Bronchial epithelial cell (primary cell): ENCODE results near the gene HHIPL1. TPM values are rescaled to one million over a fixed set of nuclear protein-coding genes. Genes with fewer than 3 reads are reported as not detected.

ENCODE experiments used
- DNase-seq: peaks from one replicate; pipeline ENCODE4 v3.0.0-alpha.2; 2010; ENCODE audit warnings: low read depth
- FAIRE-seq: peaks from 2 replicates; lab custom pipeline; 2011; peaks lifted over from hg19 to GRCh38; lab: Jason Lieb, UNC
- H3K27me3 ChIP-seq: 2 replicates; pipeline ENCODE4 v1.5.1; 2011; ENCODE audit warnings: low read length; ENCODE audit not compliant: control insufficient read depth, insufficient read depth
- H3K36me3 ChIP-seq: 2 replicates; pipeline ENCODE4 v1.5.1; 2011; ENCODE audit warnings: low read length; ENCODE audit not compliant: control insufficient read depth, insufficient read depth
- H3K4me3 ChIP-seq: 2 replicates; pipeline ENCODE4 v1.5.1; 2011; ENCODE audit warnings: mild to moderate bottlenecking, low read depth, low read length, control low read depth
- total RNA-seq: library from RNA; depleted of rRNA; stranded (reverse); fragments of >200 nt; gene quantifications from 2 replicates; pipeline ENCODE4 v1.2.1, GENCODE V29; 2014
- TF ChIP-seq, protein P1 (sequence below): IDR thresholded peaks from 2 replicates; pipeline ENCODE4 v1.5.1; 2011; ENCODE audit warnings: mild to moderate bottlenecking, moderate library complexity, low read length, control low read depth, inconsistent platforms; ENCODE audit not compliant: insufficient read depth, severe bottlenecking

The HHIPL1 gene
- total RNA-seq, 1 donor from 2014 or later: 0.53 TPM

DNA sequence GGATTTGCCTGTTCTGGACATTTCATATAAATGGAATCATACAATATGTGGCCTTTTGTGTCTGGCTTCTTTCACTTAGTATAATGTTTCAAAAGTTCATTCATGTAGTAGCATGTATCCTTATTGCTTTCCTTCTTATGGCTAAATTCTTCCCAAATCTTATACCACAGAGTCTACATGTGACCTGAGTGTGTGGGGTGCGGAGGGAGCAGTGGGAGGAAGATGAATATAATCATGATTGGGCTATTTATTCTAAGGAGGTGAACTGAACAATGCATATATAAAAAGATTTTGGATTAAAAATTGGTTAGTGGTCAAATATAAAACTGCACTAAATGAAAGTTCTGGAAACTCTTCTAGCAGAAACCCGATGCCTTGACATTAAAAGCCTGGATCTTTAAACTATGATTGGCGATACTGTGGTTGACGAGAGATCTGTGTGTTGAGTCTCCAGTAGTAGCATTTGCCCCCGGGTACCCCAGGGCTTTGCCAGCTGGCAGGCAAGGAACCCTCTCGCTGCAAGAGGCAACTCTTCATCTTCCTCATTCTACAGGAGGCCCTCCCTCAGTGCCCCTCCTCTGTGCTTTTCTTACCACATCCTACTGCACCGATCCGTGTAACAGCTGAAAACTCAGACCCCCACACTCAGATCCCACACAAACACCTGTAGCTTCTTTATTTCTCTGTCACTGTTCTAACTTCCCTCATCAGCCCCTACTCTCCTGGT is 41.8 kb downstream of the HHIPL1 start:
- Histone ChIP-seq H3K27me3 (peaks cover 5% of the 10 kb centered on the region), H3K4me3 (no peak overlapping the region), H3K36me3 (no peaks in the 10 kb centered on the region)
- no peak for DNase-seq
- TF ChIP-seq, protein P1, sequence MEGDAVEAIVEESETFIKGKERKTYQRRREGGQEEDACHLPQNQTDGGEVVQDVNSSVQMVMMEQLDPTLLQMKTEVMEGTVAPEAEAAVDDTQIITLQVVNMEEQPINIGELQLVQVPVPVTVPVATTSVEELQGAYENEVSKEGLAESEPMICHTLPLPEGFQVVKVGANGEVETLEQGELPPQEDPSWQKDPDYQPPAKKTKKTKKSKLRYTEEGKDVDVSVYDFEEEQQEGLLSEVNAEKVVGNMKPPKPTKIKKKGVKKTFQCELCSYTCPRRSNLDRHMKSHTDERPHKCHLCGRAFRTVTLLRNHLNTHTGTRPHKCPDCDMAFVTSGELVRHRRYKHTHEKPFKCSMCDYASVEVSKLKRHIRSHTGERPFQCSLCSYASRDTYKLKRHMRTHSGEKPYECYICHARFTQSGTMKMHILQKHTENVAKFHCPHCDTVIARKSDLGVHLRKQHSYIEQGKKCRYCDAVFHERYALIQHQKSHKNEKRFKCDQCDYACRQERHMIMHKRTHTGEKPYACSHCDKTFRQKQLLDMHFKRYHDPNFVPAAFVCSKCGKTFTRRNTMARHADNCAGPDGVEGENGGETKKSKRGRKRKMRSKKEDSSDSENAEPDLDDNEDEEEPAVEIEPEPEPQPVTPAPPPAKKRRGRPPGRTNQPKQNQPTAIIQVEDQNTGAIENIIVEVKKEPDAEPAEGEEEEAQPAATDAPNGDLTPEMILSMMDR: no peak
- no peak for FAIRE-seq

DNA sequence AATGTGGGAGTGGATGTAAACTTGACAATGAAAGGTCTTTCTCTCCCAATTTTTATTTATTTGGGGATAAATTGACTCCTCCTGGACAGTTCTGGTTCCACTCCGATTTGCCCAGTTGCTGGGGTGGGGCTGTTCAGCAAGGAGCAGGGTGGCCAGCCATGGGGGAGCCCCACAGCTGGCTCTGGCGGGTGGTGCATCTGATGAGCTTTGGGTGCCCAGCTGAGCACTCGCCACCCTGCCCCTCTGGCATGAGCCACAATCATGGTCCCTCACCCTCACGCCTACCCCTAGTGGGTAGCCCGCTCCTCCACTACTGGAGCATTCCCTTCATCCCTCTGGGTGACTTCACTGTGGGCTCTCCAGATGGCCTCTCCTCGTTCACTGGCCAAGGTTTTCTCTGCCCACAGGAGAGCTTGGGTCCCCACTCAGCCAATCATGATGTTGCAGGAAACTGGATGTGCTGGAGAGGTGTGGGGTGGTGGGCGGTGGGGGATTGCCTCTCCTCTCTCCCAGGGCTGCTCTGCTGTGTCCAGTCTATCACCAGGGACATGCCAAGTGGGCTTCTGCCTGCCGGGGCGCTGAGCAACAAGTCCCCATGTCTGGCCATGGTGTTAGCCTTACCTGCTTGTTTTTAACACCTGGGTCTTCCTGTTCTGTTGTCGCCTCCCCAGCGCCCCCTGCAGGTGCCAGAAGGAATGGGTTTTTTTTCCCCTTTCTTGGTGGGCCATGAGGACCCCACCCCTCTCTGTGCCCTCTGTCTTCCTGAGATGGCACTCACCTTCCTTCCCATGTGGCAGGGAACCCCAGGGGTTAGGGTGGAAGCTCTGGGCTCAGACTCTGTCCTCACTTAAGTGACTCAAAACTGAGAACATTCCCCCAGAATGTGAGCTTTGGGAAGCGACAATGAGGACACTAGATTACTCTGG is 42.6 kb downstream of the HHIPL1 start:
- peak; percentile 13 for DNase-seq

DNA sequence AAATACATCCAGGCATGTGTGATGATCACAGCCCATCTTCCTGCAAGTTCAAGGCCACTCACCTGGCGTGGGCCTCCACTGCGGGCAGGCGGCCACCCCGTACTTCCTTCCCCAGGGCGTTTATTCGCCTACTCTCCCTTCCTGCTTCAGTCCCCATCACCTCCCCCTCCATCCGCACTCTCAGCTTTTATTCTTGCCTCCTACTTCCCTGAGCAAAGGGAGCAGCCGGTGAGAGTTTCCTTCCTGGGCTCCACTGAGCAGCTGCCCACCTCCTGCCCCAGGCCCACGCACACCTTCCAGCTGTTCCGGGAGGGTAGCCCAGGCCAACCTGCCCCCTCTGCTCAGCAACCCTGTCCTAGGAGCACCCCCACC is 43.3 kb downstream of the HHIPL1 start:
- peaks cover 5% of the 10 kb centered on the region for H3K27me3 ChIP-seq
- no peak overlapping the region for H3K4me3 ChIP-seq
- DNase-seq (no peak), FAIRE-seq (no peak)
- TF ChIP-seq, protein P1: no peak
- H3K36me3 ChIP-seq: no peaks in the 10 kb centered on the region

More for the DNA sequence above, 42.6 kb downstream of the HHIPL1 start:
- FAIRE-seq: no peak
- no peaks in the 10 kb centered on the region for H3K36me3 ChIP-seq
- peaks cover 5% of the 10 kb centered on the region for H3K27me3 ChIP-seq
- no peak overlapping the region for H3K4me3 ChIP-seq
- TF ChIP-seq, protein P1: peak; percentile 78

DNA sequence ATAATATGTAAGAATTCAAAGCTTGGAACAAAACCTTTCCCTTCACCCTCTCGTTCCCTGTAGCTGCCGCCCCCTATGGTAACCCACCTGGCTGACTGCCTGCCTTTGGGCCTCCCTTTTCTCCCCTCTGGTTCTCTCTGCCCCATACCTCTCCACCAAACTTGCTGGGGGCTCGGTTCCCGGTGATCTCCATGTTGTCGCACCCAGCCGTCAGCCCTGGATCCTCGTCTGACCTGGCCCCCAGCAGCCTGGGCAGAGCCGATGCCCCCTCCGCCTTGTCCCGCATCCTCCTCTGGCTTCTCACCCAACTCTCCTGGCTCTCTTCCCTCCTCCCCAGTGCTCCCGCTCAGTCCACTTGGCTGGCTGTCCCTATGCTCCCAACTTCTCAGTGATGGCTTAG is 43.7 kb downstream of the HHIPL1 start:
- no peak for DNase-seq
- H3K4me3 ChIP-seq: no peak overlapping the region
- TF ChIP-seq, protein P1: no peak
- peaks cover 5% of the 10 kb centered on the region for H3K27me3 ChIP-seq
- FAIRE-seq: no peak
- no peaks in the 10 kb centered on the region for H3K36me3 ChIP-seq

DNA sequence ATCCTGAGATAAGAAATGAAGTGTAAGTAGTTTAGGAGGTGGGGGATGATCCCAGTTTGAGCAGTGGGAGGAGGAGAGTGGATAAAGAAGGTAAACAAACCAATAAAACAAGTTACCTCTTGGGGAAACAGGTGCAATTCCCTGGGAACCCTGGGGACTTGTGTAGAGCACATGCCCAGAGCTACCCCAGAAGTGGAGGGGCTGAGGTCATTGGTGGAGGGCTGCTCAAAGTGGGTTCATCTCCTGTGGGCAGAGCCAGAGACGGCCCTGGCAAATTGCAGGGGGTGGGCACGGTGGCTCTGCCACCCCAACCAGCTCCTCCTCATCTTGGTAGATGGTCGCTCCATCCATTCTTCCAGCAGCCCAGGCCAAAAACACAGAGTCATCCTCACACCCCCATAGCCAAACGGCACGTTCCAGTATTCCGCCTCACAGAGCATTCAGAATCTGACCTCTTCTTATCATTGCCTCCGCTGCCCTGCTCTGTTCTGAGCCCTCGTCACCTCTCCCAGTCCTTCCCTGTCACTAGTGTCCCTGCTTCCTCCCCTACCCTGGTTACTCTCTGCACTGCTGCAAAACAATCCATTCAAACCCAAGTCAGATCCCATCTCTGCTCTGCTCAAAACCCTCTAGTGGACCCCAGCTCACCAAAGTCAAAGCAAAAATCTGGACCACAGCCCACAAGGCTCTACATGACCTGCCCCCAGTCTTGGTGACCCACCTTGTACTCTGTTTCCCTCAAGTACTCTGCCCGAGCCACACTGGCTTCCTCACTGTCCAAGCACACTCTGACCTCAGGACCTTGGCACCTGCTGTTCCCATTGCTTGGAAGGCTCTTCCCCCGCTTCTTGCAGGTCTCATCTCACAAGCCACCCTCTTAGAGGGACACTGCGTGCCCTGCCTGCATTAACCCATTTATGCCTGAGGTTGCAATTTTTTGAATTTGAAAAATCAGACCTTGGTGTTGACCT is 44.6 kb downstream of the HHIPL1 start:
- DNase-seq (no peak), FAIRE-seq (no peak)
- TF ChIP-seq, protein P1: no peak

More for the DNA sequence above, 44.6 kb downstream of the HHIPL1 start:
- no peaks in the 10 kb centered on the region for H3K36me3 ChIP-seq
- no peak overlapping the region for H3K4me3 ChIP-seq
- H3K27me3 ChIP-seq: peaks cover 5% of the 10 kb centered on the region
